H1 (cell line): ENCODE measurements around the gene PKD1L1. TPM values are rescaled to one million over a fixed set of nuclear protein-coding genes. Genes with fewer than 3 reads are reported as not detected.

Experiments
- CTCF ChIA-PET: fragments of 300-600 bp; sonication (Branson Sonifier 250); formaldehyde crosslinking; loops from one replicate; lab custom pipeline; 2021; ENCODE audit not compliant: partially characterized antibody; lab: Charles Lee
- POLR2A ChIA-PET: fragments of 300-600 bp; sonication (Branson Sonifier 250); formaldehyde crosslinking; loops from one replicate; lab custom pipeline; 2021; ENCODE audit warnings: inconsistent platforms; ENCODE audit not compliant: partially characterized antibody; lab: Charles Lee
- DNase-seq, 2 experiments: peaks; one replicate each; pipeline versions ENCODE4 v3.0.0 to v3.0.0-alpha.2; 2010 to 2022; ENCODE audit warnings: low spot score in 2 of 2, low read depth in 1 of 2, mixed read lengths in 1 of 2
- FAIRE-seq: peaks from 2 replicates; lab custom pipeline; 2011; peaks lifted over from hg19 to GRCh38; lab: Jason Lieb, UNC
- H2AFZ ChIP-seq: 2 replicates; pipeline ENCODE4 v1.8.1; 2012; ENCODE audit warnings: low read length, inconsistent platforms
- H2AK5ac ChIP-seq: 2 replicates; pipeline ENCODE4 v1.6.1; 2013; ENCODE audit warnings: low read depth, low read length
- H2BK120ac ChIP-seq: replicated peaks from 2 replicates; pipeline ENCODE3; 2013; ENCODE audit warnings: low read depth, low read length, inconsistent platforms
- H2BK12ac ChIP-seq: 2 replicates; pipeline ENCODE4 v1.6.1; 2013; ENCODE audit warnings: low read depth, low read length
- H2BK15ac ChIP-seq: 2 replicates; pipeline ENCODE4 v1.6.1; 2013; ENCODE audit warnings: low read length
- H2BK20ac ChIP-seq: 2 replicates; pipeline ENCODE4 v1.6.1; 2013; ENCODE audit warnings: low read length
- H2BK5ac ChIP-seq: 2 replicates; pipeline ENCODE4 v1.6.1; 2013; ENCODE audit warnings: low read depth, low read length
- H3K14ac ChIP-seq: 2 replicates; pipeline ENCODE4 v1.6.1; 2013; ENCODE audit warnings: inconsistent platforms; ENCODE audit not compliant: insufficient read length
- H3K18ac ChIP-seq: 2 replicates; pipeline ENCODE4 v1.6.1; 2013; ENCODE audit warnings: low read length; ENCODE audit errors: extremely low read depth
- H3K23ac ChIP-seq: 2 replicates; pipeline ENCODE4 v1.6.1; 2013; ENCODE audit warnings: inconsistent platforms; ENCODE audit not compliant: insufficient read length
- H3K23me2 ChIP-seq: 2 replicates; pipeline ENCODE4 v1.6.1; 2013; ENCODE audit warnings: low read depth, low read length
- H3K27ac ChIP-seq: 2 replicates; pipeline ENCODE4 v1.6.1; 2011; ENCODE audit warnings: low read depth, low read length, inconsistent platforms
- H3K27me3 ChIP-seq, 4 experiments: replicated peaks in 1 of 4; 1 replicate in 1 of 4; 2 replicates in 3 of 4; pipeline versions ENCODE4 v1.6.1 to v1.8.1; 2011 to 2013; ENCODE audit warnings: low read length in 3 of 4, mild to moderate bottlenecking in 3 of 4, inconsistent platforms in 2 of 4, mixed read lengths in 2 of 4, moderate library complexity in 1 of 4; ENCODE audit not compliant: control insufficient read depth in 3 of 4, insufficient read depth in 3 of 4; ENCODE audit errors: extremely low read depth in 1 of 4
- H3K36me3 ChIP-seq, 4 experiments: 2 replicates each; pipeline versions ENCODE4 v1.6.1 to v1.8.1; 2011 to 2013; ENCODE audit warnings: mild to moderate bottlenecking in 4 of 4, low read length in 3 of 4, moderate library complexity in 2 of 4, control low read depth in 1 of 4, inconsistent platforms in 1 of 4; ENCODE audit not compliant: insufficient read depth in 4 of 4, control insufficient read depth in 2 of 4
- H3K4ac ChIP-seq: replicated peaks from 2 replicates; pipeline ENCODE3; 2013; ENCODE audit warnings: low read length, low read depth, mixed read lengths, inconsistent platforms; ENCODE audit not compliant: insufficient read length
- H3K4me1 ChIP-seq, 4 experiments: replicated peaks in 1 of 4; 1 replicate in 1 of 4; 2 replicates in 3 of 4; pipeline versions ENCODE4 v1.6.1 to v1.8.1; 2011 to 2013; ENCODE audit warnings: low read length in 3 of 4, inconsistent platforms in 2 of 4, mixed read lengths in 1 of 4; ENCODE audit not compliant: insufficient read depth in 4 of 4, control insufficient read depth in 3 of 4
- H3K4me2 ChIP-seq, 2 experiments: 2 replicates each; pipeline versions ENCODE4 v1.6.1 to v1.8.1; 2011 to 2013; ENCODE audit warnings: low read depth in 2 of 2, low read length in 2 of 2, control low read depth in 1 of 2, inconsistent platforms in 1 of 2, mild to moderate bottlenecking in 1 of 2; ENCODE audit not compliant: insufficient read depth in 1 of 2
- H3K4me3 ChIP-seq, 4 experiments: fragments of 200-600, 300-600 bp in 1 of 4; sonication (generic), shearing (Covaris generic), sonication (Bioruptor Twin) in 1 of 4; 2 replicates each; pipeline versions ENCODE4 v1.5.1 to v1.8.1; 2011 to 2016; ENCODE audit warnings: low read length in 4 of 4, low read depth in 3 of 4, control low read depth in 2 of 4, inconsistent platforms in 2 of 4, mild to moderate bottlenecking in 2 of 4, mixed read lengths in 1 of 4, moderate library complexity in 1 of 4; ENCODE audit not compliant: insufficient read depth in 2 of 4; ENCODE audit errors: extremely low read depth in 1 of 4
- H3K56ac ChIP-seq: replicated peaks from 2 replicates; pipeline ENCODE3; 2013; ENCODE audit warnings: low read depth, mild to moderate bottlenecking, mixed read lengths, low read length, inconsistent platforms; ENCODE audit not compliant: insufficient read length
- H3K79me1 ChIP-seq: 2 replicates; pipeline ENCODE4 v1.6.1; 2013; ENCODE audit warnings: low read depth, low read length, control low read depth
- H3K79me2 ChIP-seq, 2 experiments: 2 replicates each; pipeline versions ENCODE4 v1.6.1 to v1.8.1; 2012 to 2013; ENCODE audit warnings: low read length in 2 of 2, mild to moderate bottlenecking in 2 of 2, inconsistent platforms in 1 of 2; ENCODE audit not compliant: insufficient read depth in 2 of 2, control insufficient read depth in 1 of 2
- H3K9ac ChIP-seq, 4 experiments: replicated peaks in 1 of 4; 1 replicate in 1 of 4; 2 replicates in 3 of 4; pipeline versions ENCODE4 v1.6.1 to v1.8.1; 2011 to 2013; ENCODE audit warnings: low read depth in 3 of 4, low read length in 3 of 4, control low read depth in 2 of 4, mild to moderate bottlenecking in 2 of 4, moderate library complexity in 2 of 4, inconsistent platforms in 1 of 4; ENCODE audit errors: extremely low read depth in 1 of 4
- H3K9me3 ChIP-seq, 2 experiments: 2 replicates each; pipeline versions ENCODE4 v1.6.1 to v1.8.1; 2012 to 2013; ENCODE audit warnings: mild to moderate bottlenecking in 2 of 2, moderate library complexity in 2 of 2, control low read depth in 1 of 2, inconsistent platforms in 1 of 2, low read depth in 1 of 2, low read length in 1 of 2, mixed read lengths in 1 of 2; ENCODE audit not compliant: insufficient read depth in 2 of 2
- H4K20me1 ChIP-seq, 2 experiments: replicated peaks in 1 of 2; 2 replicates each; pipeline versions ENCODE3 to v1.8.1; 2011 to 2013; ENCODE audit warnings: inconsistent platforms in 2 of 2, low read length in 2 of 2, mild to moderate bottlenecking in 1 of 2; ENCODE audit not compliant: insufficient read depth in 2 of 2, control insufficient read depth in 1 of 2
- H4K5ac ChIP-seq: 2 replicates; pipeline ENCODE4 v1.6.1; 2013; ENCODE audit warnings: low read length, low read depth, mixed read lengths, inconsistent platforms; ENCODE audit not compliant: insufficient read length
- H4K8ac ChIP-seq: 2 replicates; pipeline ENCODE4 v1.8.0; 2013; ENCODE audit warnings: mild to moderate bottlenecking, moderate library complexity, low read length, inconsistent platforms; ENCODE audit not compliant: insufficient read depth; ENCODE audit errors: extremely low read depth
- H4K91ac ChIP-seq: replicated peaks from 2 replicates; pipeline ENCODE3; 2013; ENCODE audit warnings: low read length, mixed read lengths, inconsistent platforms; ENCODE audit not compliant: insufficient read length
- SP2 ChIP-seq: IDR thresholded peaks from 2 replicates; pipeline ENCODE4 v1.6.1; 2012; ENCODE audit warnings: mild to moderate bottlenecking, low read length, inconsistent platforms
- WGBS, 2 experiments: shearing (Covaris generic) in 1 of 2; methylation state at CpG; one replicate each; pipeline versions ENCODE4 v1.1.6 to v1.1.7; 2013 to 2015; ENCODE audit warnings: low lambda C conversion rate in 2 of 2, mixed read lengths in 2 of 2, inconsistent platforms in 1 of 2, low coverage in 1 of 2, missing lambda C conversion rate in 1 of 2; ENCODE audit not compliant: insufficient replicate concordance in 2 of 2, insufficient coverage in 1 of 2, insufficient read length in 1 of 2; ENCODE audit errors: extremely low coverage in 1 of 2, missing lambda C conversion rate in 1 of 2; 5-methylcytosine and 5-hydroxymethylcytosine counted together
- polyA plus RNA-seq, 7 experiments: library from polyadenylated mRNA; depleted of rRNA in 3 of 7; stranded (reverse) in 5 of 7; unstranded in 2 of 7; fragments of >200 nt in 5 of 7; fragments of 200-250 nt in 2 of 7; gene quantifications; 1 replicate in 5 of 7; 2 replicates in 1 of 7; 4 replicates in 1 of 7; pipeline versions ENCODE4 v1.2.1 to v1.2.3, GENCODE V29; 2011 to 2013; ENCODE audit warnings: missing spikeins in 2 of 7, mixed read lengths in 2 of 7
- total RNA-seq: library from RNA; stranded (reverse); fragmentation: NEBNext Ultra II Directional; extraction: Animal tissue kit (Norgen Biotek cat#: 25700); gene quantifications from 2 replicates; pipeline ENCODE4 v1.2.1, GENCODE V29; 2021

Gene PKD1L1
- total and polyA plus RNA-seq, 2 of the 8 experiments (the other 6 are each of a cell fraction or from before 2014, with no cell fraction given) = 0.22 to 0.35 TPM

DNA sequence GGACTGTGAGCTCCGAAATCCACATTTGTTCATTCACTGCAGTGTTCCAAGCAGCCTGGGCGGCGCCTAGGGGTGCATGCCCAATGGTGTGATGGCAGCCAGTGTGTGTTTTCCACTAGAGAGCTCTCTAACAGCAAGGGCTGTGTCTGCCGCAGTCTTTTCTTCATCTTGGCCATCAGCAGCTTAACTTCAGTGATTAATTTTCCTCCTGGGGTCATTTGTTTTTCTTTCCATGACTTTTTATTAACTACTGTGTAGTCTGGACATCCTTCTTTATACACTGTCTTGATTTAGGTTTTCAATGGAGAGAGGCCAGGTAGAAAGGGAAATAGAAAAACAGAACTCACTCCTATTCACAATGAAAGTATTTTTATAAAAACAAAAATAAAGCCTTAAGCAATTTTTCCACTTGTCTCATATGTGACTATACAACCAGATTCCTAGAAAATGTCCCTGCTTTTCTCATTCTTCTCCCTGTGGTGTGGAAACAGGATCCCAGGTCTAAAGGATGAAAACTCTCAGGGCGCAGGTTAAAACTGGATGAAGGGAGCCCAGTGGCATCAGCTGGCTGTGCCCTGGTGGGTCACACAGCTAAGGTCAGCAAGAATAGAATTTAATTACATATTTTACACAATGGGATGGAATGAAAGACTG is 176.8 kb downstream of the PKD1L1 start:
- Histone ChIP-seq H4K5ac (no peak overlapping the region), H2BK20ac (no peak overlapping the region), H4K20me1 (no peaks in the 10 kb centered on the region), H4K91ac (no peak overlapping the region), H3K18ac (no peak overlapping the region), H3K23ac (no peak overlapping the region), H3K9me3 (no peaks in the 10 kb centered on the region), H2BK5ac (no peak overlapping the region), H3K79me2 (no peaks in the 10 kb centered on the region), H3K36me3 (no peaks in the 10 kb centered on the region), H3K4me3 (no peak overlapping the region), H3K27ac (no peak overlapping the region), H2AFZ (no peak overlapping the region), H3K4ac (no peak overlapping the region), H4K8ac (no peak overlapping the region), H2AK5ac (no peak overlapping the region), H3K27me3 (no peaks in the 10 kb centered on the region), H3K56ac (no peak overlapping the region), H3K14ac (no peak overlapping the region), H3K9ac (no peak overlapping the region), H3K4me1 (peaks cover 0 to 7% (median 0%) of the 10 kb centered on the region in 4 experiments; a peak in 1 of 7 replicates), H3K79me1 (no peaks in the 10 kb centered on the region), H2BK12ac (no peak overlapping the region), H2BK120ac (no peak overlapping the region), H2BK15ac (no peak overlapping the region), H3K23me2 (no peaks in the 10 kb centered on the region), H3K4me2 (no peak overlapping the region)
- ChIA-PET CTCF (interaction anchor here (1.2 to 1.4 kb wide), 2 partner anchors 14 to 131 kb away, joined by 3 read pairs; no protein-coding TSS in a partner anchor), POLR2A (no interaction called here)
- FAIRE-seq (no peak), DNase-seq (no peak)
- no peak for TF ChIP-seq SP2
- 89% methylated on average over 5 of the region's 5 CpGs; no CpG with 5 or more reads in 1 of the 2 experiments for WGBS, 2 experiments
